Central memory CD4-positive, alpha-beta T cell (primary cell): ENCODE results near the gene NBAS.
"Not testable (repeated sequence)": the region's sequence is repeated elsewhere in the genome, so short reads cannot be mapped to it uniquely, and the experiment has no call there.

Source experiments
- DNase-seq: peaks from one replicate; pipeline ENCODE4 v3.0.0; 2022

Gene NBAS

DNA sequence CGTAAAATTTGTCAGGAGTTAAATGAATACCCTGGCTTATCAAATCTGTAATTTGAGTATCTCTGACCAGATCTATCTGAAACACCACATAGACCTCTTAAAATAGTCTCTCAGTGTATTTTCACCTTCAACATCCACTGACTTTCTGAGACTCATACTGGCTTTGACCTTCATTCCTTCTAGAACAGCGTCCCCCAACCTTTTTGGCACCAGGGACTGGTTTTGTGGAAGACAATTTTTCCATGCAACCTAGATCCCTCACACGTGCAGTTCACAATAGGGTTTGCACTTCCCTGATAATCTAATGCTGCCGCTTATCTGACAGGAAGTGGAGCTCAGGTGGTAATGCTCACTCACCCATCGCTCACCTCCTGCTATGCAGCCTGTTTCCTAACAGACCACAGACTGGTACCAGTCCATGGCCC lies 3.2 kb downstream of the NBAS start:
- DNase-seq, result no peak

DNA sequence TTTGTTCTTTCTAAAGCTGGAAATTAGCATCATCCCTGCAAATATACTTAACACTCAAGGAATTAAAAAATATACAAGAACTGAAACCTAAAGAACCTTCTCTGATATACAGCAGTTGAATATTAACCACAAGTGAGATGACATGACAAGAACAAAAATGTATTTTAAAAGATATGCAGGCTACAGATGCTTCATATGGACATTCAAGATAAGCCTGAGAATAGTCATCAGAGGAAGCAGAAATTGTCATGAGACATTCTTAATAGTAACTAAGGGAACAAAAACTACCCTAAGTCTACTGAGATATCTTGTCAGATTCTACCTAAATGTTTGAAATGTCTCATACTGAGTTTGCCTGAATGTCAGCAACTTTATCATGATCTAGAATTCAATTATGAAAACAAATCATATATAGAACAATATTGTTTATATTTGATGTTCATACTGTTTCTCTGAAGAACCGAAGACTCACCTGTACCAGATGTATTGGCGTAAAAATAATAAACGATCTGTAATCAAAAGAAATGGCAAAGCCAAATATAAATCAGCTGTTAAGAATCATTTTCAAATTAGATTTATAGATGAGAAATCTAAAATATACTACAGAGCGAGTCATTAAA lies 4.7 kb downstream of the NBAS start:
- DNase-seq, result no peak

DNA sequence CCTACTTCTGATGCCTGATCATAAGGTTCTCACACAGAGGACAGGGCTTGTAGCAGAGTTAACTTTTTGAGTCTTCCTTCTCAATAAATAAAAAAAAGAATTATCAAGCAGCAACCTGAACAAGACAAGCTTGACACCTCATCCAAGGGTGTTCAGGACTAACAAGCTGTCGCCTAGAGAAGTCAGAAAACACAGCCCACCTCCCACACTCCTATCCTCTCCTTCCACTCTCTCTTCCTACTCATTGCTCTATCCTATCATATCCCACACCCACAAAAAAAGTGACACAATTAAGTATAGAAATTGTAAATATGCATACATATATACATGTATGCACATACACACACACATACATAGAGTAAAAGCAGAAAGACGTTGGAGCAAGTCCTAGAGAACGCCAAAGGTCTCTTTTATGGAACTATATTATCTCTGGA lies 5.4 kb downstream of the NBAS start:
- no peak for DNase-seq

DNA sequence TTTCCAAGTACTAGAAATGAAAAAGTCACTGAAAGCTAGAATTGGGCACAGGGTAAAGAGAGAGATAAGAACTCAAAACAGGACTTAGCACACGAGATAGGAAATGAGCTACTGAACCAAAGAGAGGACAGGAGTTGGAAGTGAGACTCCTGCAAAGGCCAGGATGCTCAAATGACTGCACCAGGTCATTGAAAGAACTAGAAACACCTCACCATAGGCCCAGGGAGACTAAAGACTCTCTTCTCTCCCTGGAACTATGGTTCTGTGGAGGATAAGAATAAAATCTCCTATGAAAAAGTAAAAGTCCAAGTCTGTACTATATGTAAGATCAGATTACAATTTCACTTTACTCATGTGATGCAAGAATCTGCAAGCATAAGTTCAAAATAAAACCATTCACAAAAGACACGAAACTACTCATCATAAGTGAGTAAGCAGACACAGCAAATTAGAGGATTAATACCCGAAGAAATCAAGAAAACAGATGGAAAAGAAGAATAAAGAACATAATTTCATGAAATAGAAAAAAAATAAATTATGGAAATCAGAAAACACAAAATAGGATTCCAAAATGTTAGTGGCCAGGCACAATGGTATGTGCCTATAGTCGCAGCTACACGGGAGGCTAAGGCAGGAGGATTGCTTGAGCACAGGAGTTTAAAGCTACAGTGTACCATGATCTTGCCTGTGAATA lies 6.5 kb downstream of the NBAS start:
- DNase-seq, result no peak

DNA sequence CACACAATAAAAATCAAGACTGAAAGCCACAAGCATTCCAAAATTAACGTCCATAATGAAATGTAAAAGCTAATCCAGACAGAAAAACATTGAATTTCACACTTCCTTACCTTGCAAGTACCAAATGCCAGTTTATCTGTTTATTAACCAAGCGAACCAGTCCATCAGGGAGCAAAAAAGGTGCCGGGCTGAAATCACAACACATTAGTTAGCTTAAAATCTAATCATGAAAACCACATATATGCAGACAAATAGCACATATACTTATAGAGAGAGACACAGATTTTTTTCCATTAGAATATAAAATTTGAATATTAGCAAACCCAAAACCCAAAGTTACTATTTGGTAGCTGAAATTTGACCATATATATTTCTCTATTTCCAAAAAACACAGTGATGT lies 7.2 kb downstream of the NBAS start:
- no peak for DNase-seq

DNA sequence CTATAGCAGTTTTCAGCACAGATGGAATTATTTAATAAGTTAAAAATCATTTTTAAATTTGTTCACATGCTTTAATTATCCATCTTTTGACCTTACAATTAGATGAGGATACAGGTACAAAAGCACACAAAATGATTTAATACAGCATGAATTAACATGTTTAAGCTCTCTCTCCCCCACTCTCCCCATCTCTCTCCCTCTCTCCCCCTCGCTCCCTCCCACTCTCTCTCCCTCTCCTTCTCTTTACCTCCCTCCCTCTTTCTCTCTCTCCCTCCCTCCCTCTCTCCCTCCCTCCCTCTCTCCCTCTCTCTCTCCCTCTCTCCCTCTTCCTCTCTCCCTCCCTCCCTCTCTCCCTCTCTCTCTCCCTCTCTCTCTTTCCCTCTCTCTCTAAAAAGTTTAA lies 7.6 kb downstream of the NBAS start:
- no peak for DNase-seq

DNA sequence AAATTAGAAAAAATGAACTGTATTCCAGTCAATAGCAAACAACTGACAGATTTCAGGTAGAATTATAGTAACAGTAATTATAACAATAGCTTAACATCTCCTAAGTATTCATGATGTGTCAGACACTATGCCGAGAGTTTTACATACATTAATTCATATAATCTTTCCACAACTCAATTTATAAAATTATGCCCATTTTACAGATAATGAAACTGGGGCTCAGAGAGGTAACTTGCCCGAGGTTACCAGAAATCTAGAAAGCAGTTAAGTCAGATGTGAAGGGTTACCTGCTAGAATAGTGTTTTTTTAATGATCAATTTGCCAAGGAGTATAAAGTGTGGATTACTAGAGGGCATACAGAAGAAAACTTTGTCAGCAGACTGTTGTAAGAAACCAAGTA lies 12.2 kb downstream of the NBAS start:
- DNase-seq, result no peak

DNA sequence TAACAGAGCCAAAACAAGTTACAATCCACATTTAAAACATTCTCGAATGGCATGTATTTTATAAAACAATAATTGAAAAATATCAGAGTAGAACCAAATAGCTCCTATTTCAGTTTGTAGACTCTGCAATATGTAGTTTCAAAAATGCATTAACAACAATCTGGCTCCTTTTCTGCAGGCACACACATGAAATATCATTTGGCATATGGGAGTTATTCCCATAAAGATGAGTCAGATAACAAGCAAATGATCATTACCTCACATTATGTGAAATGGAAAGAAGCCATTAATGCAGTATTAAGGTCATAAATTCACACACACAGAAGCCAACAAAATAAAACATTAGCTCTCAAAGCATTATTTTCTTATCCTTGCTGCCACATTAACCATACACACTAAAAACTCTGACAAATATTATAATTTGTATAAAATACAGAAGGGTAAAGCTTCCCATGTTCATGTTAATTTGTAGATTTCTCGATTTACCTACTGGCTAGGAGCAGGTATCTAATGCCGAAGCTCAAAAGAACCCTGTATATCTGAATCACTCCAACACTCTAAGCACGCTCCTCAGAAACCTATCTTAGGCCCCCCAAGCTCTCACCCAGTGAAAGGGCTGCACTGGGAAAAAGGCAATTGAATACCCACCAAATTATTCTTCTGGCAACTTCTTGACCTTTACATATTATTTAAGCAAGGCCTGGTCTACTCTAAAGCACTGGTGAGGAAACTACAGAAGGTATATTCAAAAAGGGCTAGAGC lies 13.8 kb downstream of the NBAS start:
- no peak for DNase-seq

DNA sequence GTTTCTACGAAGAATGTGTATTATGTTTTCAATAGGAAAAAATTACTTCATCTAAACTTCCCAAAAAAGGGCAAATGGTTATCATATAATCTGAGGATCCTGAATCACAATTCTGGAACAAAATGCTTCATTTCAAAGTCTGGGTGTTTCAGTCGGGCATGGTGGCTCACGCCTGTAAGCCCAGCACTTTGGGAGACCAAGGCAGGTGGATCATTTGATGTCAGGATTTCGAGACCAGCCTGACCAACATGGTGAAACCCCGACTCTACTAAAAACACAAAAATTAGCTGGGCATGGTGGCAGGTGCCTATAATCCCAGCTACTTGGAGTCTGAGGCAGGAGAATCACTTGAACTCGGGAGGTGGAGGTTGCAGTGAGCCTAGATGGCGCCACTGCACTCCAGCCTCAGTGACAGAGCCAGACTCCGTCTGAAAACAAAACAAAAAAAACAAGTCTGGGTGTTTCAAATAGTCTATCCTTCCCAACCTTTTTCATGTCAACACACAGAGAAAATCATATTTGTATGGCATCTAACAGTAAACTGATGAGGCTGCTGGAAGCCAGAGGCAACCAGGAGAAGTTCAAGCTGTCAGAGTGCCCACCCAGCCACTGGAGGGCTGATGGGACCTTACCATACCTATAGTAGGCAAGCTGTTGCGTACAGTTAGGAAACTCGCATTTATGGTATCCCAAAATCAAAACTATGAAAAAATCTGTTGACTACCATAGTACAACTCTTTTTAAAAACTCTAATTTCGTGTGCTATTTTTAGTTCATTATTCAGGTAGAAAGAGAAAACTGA lies 14.6 kb downstream of the NBAS start:
- DNase-seq, result no peak

DNA sequence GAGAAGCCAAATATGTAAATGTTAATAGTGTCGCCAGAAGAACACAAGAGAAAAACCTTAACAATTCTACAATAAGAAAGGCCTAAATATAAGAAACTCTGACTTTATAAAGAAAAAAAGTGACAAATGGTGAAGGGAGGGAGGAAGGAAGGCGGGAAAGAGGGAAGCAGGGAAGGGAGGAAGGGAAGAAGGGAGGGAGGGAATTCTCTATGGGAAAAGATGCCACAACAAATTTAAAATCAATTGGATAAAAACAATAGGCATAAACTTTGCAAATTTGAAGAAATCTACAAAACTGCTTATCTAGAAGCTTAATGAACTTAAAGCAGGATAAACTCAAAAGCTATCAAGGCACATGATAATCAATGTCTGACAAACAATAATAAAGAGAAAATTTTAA lies 16.9 kb downstream of the NBAS start:
- no peak for DNase-seq

DNA sequence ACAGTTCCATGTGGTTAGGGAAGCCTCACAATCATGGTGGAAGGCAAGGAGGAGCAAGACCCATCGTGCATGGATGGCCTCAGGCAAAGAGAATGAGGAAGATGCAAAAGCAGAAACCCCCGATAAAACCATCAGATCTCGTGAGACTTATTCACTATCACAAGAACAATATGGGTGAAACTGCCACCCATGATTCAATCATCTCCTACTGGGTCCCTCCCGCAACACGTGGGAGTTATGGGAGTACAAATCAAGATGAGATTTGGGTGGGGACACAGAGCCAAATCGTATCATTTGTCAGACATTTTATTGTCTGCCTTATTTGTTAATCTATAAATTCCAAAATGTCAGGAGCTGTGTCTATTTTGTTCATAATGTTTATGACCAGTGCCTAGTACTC lies 17.6 kb downstream of the NBAS start:
- DNase-seq, result no peak

DNA sequence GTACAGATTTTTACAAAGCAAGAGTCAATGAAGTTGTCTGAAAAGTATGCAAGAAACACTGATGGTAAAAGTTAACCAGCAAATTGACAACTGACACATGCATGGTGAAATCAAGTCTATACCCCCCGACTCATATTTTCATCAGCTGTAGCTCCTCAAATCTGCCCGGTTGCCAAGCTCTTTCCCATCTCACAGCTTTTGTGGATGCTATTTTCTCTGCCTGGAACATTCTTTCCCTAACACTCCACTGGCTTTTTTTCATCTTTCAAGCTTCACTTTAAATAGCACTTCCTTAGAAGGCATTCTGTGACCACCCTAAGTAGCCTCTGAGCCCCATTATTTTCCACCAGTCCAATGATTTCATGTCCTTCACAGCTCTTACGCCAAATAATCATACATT lies 18.1 kb downstream of the NBAS start:
- DNase-seq, result no peak

DNA sequence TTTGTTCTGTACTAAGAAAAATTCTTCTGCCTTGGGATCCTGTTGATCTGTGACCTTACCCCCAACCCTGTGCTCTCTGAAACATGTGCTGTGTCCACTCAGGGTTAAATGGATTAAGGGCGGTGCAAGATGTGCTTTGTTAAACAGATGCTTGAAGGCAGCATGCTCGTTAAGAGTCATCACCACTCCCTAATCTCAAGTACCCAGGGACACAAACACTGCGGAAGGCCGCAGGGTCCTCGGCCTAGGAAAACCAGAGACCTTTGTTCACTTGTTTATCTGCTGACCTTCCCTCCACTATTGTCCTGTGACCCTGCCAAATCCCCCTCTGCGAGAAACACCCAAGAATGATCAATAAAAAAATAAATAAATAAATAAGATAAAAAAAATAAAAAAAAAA lies 18.9 kb downstream of the NBAS start:
- not testable (repeated sequence) for DNase-seq

DNA sequence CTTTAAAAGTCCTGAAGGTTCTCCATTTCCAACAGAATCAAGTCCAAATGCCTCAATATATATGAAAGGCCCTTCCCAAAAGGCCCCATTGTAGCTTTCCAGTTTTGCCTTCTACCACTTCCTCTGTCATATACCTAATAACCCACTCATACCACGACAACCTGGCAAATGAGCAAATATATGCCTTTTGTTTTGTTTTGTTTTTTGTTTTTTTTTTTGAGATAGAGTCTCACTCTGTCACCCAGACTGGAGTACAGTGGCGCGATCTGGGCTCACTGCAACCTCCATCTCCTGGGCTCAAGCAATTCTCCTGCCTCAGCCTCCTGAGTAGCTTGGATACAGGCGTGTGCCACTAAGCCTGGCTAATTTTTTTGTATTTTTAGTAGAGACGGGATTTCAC lies 20.6 kb downstream of the NBAS start:
- not testable (repeated sequence) for DNase-seq

DNA sequence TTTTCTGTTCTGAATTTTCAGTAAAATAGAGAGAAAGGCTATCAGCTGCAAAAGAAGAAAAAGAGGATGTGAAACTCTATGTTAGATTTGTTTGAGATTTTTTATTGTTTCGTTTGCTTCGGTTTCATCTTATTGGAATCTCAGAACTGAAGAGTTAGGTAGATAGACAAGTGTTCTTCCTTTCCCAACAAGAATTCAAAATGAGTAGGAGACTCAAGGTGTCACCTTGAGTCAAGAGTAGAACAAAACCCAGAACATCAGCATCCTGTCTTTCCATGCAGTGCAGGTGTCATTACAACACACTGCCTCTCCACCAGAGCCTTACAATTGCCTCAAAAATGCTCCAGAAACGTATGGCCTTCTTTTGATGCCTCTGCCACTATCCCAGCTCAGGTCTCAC lies 21.1 kb downstream of the NBAS start:
- DNase-seq, result no peak

DNA sequence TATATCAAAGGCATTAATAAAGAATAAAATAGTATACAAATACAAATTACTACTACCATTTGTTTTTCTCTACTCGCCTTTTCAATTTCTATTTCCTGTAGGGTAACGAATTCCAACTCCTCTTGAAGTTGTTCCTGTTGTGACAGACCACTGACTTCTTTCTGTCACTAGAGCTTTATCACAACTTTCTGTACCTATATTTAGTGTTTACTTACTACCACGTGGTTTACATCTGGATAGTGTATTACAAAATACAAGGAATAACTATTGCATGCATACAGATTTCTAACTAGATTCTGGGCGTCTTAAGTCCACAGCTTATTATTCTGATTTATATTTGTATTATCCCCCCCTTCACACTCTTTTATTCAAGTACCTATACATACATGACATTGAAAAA lies 22.3 kb downstream of the NBAS start:
- no peak for DNase-seq

DNA sequence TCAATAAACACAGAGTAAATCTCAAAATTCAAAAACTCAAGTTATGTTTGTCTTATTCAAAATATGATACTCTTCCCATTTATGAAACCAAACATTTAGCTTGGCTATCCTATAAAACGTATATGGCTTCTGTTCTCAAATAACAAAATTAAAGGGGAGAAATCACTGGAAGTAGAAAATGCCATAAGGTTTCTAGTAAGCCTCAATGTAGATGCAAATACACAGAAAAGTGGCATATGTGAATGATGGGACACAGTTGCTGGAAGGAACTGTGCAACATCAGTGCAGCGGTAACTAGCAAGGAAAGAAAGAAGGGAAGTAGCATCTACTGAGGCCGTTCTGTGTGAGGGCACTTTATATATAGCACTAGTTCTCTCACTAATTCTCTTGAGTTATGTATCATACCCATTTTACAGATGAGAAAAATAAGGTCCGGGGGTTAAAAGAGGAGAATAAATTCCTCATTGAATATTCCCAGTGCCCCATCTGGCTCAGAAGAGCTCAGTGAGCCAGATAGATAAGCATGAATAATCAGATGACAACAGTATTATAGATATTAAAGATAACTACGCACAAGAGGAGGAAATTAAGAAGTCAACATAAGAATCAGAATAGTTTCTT lies 27.2 kb downstream of the NBAS start:
- no peak for DNase-seq

DNA sequence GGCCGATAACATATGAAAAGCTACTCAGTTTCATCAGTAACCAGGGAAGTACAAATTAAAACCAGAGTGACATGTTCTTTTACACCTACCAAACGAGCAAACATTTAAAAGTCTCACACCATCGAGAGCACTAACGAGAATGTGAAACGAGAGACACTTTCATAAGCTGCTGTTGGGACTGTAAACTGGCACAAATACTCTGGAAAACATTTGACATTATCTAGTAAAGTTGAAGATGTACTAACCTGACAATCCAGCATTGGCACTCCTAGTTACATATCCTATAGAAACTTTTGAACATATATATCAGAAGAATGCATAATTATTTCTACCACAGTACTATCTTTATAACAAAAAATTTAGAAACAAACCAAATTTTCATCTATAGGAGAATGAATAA lies 28.1 kb downstream of the NBAS start:
- DNase-seq, result no peak

DNA sequence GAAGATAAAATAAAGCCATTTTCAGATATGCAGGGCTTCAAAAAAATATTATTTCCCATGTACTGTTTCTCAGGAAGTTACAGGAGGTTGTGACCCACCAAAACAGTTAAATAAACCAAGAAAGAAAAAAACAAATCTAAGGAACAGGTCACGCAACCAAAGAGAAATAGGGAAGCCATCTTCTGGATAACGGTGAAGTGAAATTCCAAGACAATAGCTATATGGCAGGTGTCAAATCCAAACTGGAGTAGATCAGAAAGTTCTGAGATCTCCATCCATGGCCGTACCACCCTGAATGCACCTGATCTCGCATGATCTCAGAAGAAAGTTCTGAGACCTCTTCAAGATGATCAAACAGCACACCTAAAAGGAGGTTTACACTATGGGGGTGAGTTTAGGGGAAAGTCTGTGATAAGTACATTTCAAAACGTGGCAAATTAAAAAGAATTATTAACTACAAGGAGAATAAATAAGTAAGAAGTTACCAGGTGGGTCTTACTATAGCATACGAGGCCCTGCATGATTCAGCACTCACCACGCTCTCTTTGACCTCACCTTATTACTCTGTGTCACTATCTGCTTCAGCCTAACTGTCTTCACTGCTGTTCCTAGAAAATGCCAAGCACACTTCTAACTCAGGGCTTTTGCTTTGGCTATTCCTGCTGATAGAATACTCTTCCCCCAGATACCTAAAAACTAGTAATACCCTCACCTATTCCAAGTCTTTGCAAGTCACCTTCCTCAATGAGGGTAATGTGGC lies 29.9 kb downstream of the NBAS start:
- no peak for DNase-seq

DNA sequence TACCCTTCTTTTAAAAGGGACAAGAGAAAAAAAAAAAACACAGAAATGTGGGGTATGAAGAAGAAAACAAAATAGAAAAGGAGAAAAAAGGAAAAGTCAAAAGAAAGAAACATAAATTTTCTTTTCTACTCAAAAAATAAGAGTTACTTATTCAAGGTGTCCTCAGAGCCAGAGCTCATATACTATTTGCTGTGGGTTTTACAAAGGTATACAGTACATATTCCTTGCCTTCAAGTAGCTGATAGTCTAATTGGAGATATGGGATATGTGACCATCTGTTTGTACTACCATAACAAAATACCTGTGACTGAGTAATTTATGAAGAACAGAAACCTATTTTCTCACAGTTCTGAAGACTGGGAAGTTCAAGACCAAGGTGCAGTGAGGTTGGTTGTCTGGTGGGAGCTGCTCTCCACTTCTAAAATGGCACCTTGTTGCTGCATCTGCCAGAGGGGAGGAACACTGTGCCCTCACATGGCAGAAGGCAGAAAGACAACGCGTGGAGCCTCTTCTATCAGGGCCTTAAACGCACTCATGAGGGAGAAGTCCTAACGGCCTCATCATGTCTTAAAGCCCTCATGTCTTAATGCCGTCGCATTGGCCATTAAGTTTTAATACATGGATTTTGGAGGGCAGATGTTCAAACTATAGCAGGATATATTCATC lies 33.9 kb downstream of the NBAS start:
- no peak for DNase-seq

DNA sequence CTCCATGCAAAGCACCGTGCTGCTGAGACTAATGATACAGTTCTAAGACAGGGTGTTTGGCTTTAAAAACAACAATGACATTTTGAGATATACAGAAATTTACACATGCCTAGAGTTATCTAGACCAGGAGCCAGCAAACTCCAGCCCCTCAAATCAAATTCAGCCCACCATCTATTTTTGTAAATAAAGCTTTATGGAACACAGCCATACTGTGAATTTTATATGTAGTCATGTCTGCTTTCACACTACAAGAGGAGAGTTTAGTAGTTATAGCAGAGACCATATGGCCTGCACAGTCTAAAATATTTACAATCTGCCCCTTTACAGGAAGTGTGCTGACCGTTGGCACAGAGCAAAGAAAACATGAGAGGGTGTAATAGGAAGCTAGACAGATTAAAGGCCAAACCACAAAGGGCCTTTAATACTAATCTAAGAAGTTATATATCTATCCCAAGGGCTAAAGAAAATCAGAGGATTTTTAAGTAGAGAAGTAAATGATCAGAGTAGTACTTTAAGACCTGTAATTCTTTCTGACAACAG lies 39.4 kb downstream of the NBAS start:
- DNase-seq, result no peak
